GM18505 (cell line): ENCODE data around the gene KRT7.
"Not testable (repeated sequence)": the region's sequence is repeated elsewhere in the genome, so short reads cannot be mapped to it uniquely, and the experiment has no call there.

Experiments
- ATAC-seq: cut with Tn5 transposase; IDR thresholded peaks from one replicate; pipeline ENCODE4 v1.9.1; 2021; ENCODE audit not compliant: unreplicated experiment
- POLR2A ChIP-seq: IDR thresholded peaks from 4 replicates; pipeline ENCODE4 v1.6.1; 2011; ENCODE audit warnings: borderline replicate concordance; ENCODE audit not compliant: insufficient read depth, insufficient read length; ENCODE audit errors: extremely low read depth

The KRT7 gene

GRCh38 chr12:52231305-52232202 lies 1.5 kb upstream of the KRT7 start:
- TF ChIP-seq POLR2A: no peak
- no peak for ATAC-seq

- no peak for TF ChIP-seq POLR2A
- ATAC-seq: no peak
Measured at GRCh38 chr12:52232203-52232673, 805 bp upstream of the KRT7 start.

- no peak for ATAC-seq
- no peak for TF ChIP-seq POLR2A
Measured at GRCh38 chr12:52233462-52234207, 592 bp downstream of the KRT7 start.

- no peak for TF ChIP-seq POLR2A
- ATAC-seq: no peak
Measured at GRCh38 chr12:52234223-52234810, 1.3 kb downstream of the KRT7 start.

- no peak for ATAC-seq
- TF ChIP-seq POLR2A: no peak
Measured at GRCh38 chr12:52235001-52235764, 2.1 kb downstream of the KRT7 start.

- TF ChIP-seq POLR2A: no peak
- ATAC-seq: no peak
Measured at GRCh38 chr12:52235822-52236361, 2.8 kb downstream of the KRT7 start.

- no peak for TF ChIP-seq POLR2A
- ATAC-seq: no peak
Measured at GRCh38 chr12:52236386-52237050, 3.5 kb downstream of the KRT7 start.

- no peak for TF ChIP-seq POLR2A
- no peak for ATAC-seq
Measured at GRCh38 chr12:52238207-52238840, 5.3 kb downstream of the KRT7 start.

GRCh38 chr12:52238916-52239646 lies 6.0 kb downstream of the KRT7 start:
- ATAC-seq: no peak
- no peak for TF ChIP-seq POLR2A

- ATAC-seq: no peak
Measured at GRCh38 chr12:52239767-52240166, 6.7 kb downstream of the KRT7 start.

GRCh38 chr12:52240247-52240646 lies 7.2 kb downstream of the KRT7 start:
- not testable (repeated sequence) for ATAC-seq

More at GRCh38 chr12:52239767-52240166, 6.7 kb downstream of the KRT7 start:
- TF ChIP-seq POLR2A: no peak
